Peyer's patch (tissue), 4 donors: ENCODE data around the gene UCK2. TPM values are rescaled to one million over a fixed set of nuclear protein-coding genes. Genes with fewer than 3 reads are reported as not detected.
A peak's percentile ranks its signal among the peaks of the same experiment; 100 is the strongest.

Experiments used
- DNase-seq, 3 donors: peaks; one replicate each; pipeline ENCODE4 v3.0.0-alpha.2; 2017 to 2019
- H3K27ac ChIP-seq, 4 donors: fragments of 200-600 bp; sonication (generic); one replicate each; pipeline ENCODE4 v1.5.1; 2016 to 2019
- H3K27me3 ChIP-seq, 2 donors: fragments of 200-600 bp; sonication (generic); one replicate each; pipeline ENCODE4 v1.5.1; 2019
- H3K36me3 ChIP-seq, 3 donors: fragments of 200-600 bp; sonication (generic); one replicate each; pipeline ENCODE4 v1.5.1; 2016 to 2019
- H3K4me1 ChIP-seq, 4 donors: fragments of 200-600 bp; sonication (generic); one replicate each; pipeline ENCODE4 v1.5.1; 2016 to 2019
- H3K4me3 ChIP-seq, 4 donors: fragments of 200-600 bp; sonication (generic); 1 replicate in 3 of 4; 2 replicates in 1 of 4; pipeline ENCODE4 v1.5.1; 2016 to 2019; ENCODE audit warnings: mild to moderate bottlenecking in 1 of 4
- H3K9me3 ChIP-seq, 4 donors: fragments of 200-600 bp; sonication (generic); one replicate each; pipeline ENCODE4 v1.5.1; 2016 to 2019; ENCODE audit warnings: mild to moderate bottlenecking in 1 of 4
- CTCF ChIP-seq, 6 experiments: fragments of 450-650 bp in 4 of 6; fragments of 200-600 bp in 2 of 6; sonication (generic) in 1 of 6; IDR thresholded peaks; one replicate each; pipeline ENCODE4 v1.5.1; 2017 to 2019; ENCODE audit warnings: antibody characterized with exemption in 6 of 6, mild to moderate bottlenecking in 3 of 6, moderate library complexity in 1 of 6
- POLR2A ChIP-seq, 2 donors: fragments of 450-650 bp; IDR thresholded peaks; one replicate each; pipeline ENCODE4 v1.5.1; 2017; ENCODE audit warnings: antibody characterized with exemption in 2 of 2, mild to moderate bottlenecking in 2 of 2, moderate library complexity in 2 of 2
- total RNA-seq, 4 donors: library from RNA; depleted of rRNA; stranded (reverse); fragments of >200 nt; gene quantifications; one replicate each; pipeline ENCODE4 v1.1.0, GENCODE V29; 2016

Gene UCK2
- total RNA-seq, 4 donors from 2014 or later = 36.3 to 117 (median 84.7) TPM

GRCh38 chr1:165874643-165875042 is 47.2 kb downstream of the UCK2 start:
- DNase-seq = no peak
- Histone ChIP-seq H3K36me3 (no peaks in the 10 kb centered on the region), H3K27ac (peak overlapping the region in 1 of 4 donors; percentile 29), H3K4me1 (peaks cover 0 to 7% (median 2%) of the 10 kb centered on the region in 4 donors), H3K27me3 (no peaks in the 10 kb centered on the region), H3K4me3 (no peak overlapping the region), H3K9me3 (no peaks in the 10 kb centered on the region)
- peak in 2 of 6 experiments; percentile 11 to 15 for TF ChIP-seq CTCF (IDR thresholded peaks at IDR 0.05)
- TF ChIP-seq POLR2A (IDR thresholded peaks at IDR 0.05) = no peak

- H3K9me3 ChIP-seq = no peaks in the 10 kb centered on the region
- H3K36me3 ChIP-seq = no peaks in the 10 kb centered on the region
- no peak overlapping the region for H3K4me3 ChIP-seq
- peak overlapping the region in 3 of 4 donors; percentile 0 to 29 (median 2) for H3K27ac ChIP-seq
- DNase-seq = no peak
- H3K27me3 ChIP-seq = no peaks in the 10 kb centered on the region
- TF ChIP-seq POLR2A (IDR thresholded peaks at IDR 0.05) (no peak), CTCF (IDR thresholded peaks at IDR 0.05) (no peak)
- H3K4me1 ChIP-seq = peaks cover 0 to 7% (median 2%) of the 10 kb centered on the region in 4 donors
Measured at GRCh38 chr1:165875171-165875570, 47.8 kb downstream of the UCK2 start.

- no peak for DNase-seq
- Histone ChIP-seq H3K4me3 (no peak overlapping the region), H3K27ac (peak overlapping the region in 3 of 4 donors; percentile 0 to 29 (median 2)), H3K4me1 (peaks cover 0 to 7% (median 2%) of the 10 kb centered on the region in 4 donors), H3K9me3 (no peaks in the 10 kb centered on the region), H3K36me3 (no peaks in the 10 kb centered on the region), H3K27me3 (no peaks in the 10 kb centered on the region)
- TF ChIP-seq CTCF (IDR thresholded peaks at IDR 0.05) (no peak), POLR2A (IDR thresholded peaks at IDR 0.05) (no peak)
Measured at GRCh38 chr1:165875604-165876003, 48.2 kb downstream of the UCK2 start.

GRCh38 chr1:165876121-165876520 is 48.7 kb downstream of the UCK2 start:
- no peak for DNase-seq
- Histone ChIP-seq H3K27ac (peak overlapping the region in 3 of 4 donors; percentile 0 to 29 (median 2)), H3K9me3 (no peaks in the 10 kb centered on the region), H3K4me3 (no peak overlapping the region), H3K27me3 (no peaks in the 10 kb centered on the region), H3K4me1 (peaks cover 0 to 3% (median 2%) of the 10 kb centered on the region in 4 donors), H3K36me3 (no peaks in the 10 kb centered on the region)
- no peak for TF ChIP-seq CTCF (IDR thresholded peaks at IDR 0.05)
- TF ChIP-seq POLR2A (IDR thresholded peaks at IDR 0.05) = no peak

GRCh38 chr1:165877411-165877810 is 50.0 kb downstream of the UCK2 start:
- H3K36me3 ChIP-seq = no peaks in the 10 kb centered on the region
- no peak overlapping the region for H3K27ac ChIP-seq
- H3K9me3 ChIP-seq = no peaks in the 10 kb centered on the region
- H3K4me3 ChIP-seq = no peak overlapping the region
- no peaks in the 10 kb centered on the region for H3K27me3 ChIP-seq
- no peaks in the 10 kb centered on the region for H3K4me1 ChIP-seq
- TF ChIP-seq CTCF (IDR thresholded peaks at IDR 0.05) = no peak
- no peak for TF ChIP-seq POLR2A (IDR thresholded peaks at IDR 0.05)
- no peak for DNase-seq
